CD4-positive, alpha-beta T cell treated with Interleukin-1 beta for 1 hour (primary cell): Measurements from ENCODE around the gene C8G.

Source experiments
- DNase-seq, 2 donors: peaks; one replicate each; pipeline ENCODE4 v3.0.0-alpha.2; 2020 to 2022

C8G gene

DNA sequence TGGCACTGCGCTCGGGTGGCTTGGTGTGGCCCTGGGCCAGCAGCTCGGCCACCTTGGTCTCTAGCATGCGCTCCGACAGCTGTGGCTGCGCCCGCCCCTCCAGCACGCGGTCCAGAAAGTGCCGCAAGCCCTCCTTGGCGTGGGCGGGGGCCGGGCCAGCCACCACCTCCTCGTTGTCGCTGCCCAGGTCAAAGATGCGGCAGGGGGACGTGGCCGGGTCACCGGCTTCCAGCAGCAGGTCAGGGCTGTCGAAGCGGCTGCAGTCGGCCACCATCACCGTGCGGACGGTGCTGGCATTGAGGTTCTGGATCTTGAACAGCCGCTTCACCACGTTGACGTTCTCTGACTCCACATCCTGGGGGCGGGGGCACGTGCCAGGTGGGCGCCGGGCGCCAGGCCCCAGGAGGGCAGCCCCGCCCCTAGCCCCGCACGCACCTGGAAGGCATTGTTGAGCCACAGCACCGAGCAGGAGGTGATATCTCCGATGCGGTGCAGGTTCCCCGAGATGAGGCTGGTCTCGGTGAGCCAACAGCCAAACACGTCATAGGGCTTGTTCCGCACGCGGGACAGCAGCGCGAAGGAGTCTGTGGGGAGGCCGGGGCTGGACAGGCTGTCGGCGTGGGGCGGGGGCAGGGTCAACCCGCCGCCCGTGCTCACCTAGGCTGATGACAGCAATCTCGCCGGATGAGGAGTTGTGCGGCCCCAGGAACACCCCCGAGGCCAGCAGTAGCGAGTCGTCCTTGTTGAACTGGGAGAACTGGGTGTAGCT is 2.7 kb upstream of the C8G start:
- DNase-seq: no peak

DNA sequence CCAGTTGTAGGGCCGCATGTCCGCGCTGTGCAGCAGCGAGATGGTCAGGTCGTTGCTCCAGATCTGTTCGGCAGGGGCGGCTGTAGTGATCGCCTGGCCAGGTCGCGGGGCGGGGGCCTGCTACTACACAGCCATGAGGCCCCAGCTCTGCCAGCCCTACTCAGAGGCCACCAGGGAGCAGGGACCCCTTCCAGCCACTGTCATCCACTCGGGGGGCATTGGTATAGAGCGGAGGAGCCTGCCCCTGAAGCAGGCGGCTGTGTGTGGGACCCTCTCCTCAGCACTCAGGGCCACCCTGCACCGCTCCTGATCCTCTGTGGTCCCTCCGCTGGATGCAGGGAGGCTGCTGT is 2.2 kb upstream of the C8G start:
- DNase-seq: no peak

DNA sequence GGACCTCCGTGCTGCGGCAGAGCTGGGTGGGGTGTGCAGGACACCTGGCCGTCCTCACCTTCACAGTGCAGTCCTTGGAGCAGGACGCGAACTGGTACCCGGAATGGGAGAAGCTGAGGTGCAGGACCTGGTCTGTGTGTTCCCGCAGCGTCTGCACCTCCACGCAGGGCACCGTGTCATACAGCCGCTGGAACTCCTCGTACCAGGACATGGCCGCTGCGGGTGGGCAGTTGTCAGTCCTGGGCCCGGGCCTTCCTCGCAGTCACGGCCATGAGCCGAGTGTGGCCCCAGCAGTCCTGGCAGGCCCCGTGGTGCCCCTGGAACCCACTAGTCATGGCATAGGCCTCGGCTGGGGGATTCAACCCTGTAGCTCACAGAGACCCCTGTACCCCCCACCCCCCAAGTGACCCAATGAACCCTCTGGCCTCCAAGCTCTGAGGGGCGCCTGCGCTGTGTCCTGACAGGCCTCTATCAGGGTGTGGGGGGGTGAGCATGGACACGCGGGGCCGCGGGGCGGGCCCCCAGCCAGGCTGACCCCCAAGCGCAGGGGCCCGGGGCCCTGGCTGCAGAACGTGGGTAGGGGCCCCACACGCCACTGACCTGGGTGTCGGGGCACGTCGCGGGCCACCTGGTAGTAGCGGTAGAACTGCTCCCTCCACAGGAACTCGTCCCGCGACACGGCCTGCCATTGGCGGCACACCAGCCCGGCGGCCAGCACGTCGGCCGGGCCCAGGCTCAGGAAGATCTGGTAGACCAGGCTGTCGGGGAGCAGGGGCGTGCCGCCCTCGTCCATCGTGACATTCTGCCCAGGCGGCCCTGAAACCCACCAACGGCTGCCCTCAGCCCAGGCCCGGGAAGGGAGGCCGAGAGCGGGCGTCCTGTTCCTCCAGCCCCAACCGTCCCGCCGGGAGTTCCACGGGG is 1.5 kb upstream of the C8G start:
- DNase-seq: peak; percentile 19 to 22

DNA sequence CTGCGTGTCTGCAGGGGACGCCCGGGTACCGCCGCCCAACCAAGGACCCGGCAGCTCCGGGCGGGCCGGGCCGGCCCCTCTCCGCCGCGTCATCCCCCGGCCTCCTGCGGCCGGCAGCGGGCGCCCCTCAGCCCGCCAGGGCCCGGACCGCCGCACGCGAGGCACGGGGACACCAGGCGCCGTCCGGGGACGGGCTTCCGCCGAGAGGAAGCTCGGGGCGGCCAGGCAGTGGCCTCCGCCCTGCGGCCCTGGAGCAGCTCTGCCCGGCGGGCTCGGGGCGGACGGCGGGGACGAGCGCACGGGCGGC is 878 bp upstream of the C8G start:
- no peak for DNase-seq

DNA sequence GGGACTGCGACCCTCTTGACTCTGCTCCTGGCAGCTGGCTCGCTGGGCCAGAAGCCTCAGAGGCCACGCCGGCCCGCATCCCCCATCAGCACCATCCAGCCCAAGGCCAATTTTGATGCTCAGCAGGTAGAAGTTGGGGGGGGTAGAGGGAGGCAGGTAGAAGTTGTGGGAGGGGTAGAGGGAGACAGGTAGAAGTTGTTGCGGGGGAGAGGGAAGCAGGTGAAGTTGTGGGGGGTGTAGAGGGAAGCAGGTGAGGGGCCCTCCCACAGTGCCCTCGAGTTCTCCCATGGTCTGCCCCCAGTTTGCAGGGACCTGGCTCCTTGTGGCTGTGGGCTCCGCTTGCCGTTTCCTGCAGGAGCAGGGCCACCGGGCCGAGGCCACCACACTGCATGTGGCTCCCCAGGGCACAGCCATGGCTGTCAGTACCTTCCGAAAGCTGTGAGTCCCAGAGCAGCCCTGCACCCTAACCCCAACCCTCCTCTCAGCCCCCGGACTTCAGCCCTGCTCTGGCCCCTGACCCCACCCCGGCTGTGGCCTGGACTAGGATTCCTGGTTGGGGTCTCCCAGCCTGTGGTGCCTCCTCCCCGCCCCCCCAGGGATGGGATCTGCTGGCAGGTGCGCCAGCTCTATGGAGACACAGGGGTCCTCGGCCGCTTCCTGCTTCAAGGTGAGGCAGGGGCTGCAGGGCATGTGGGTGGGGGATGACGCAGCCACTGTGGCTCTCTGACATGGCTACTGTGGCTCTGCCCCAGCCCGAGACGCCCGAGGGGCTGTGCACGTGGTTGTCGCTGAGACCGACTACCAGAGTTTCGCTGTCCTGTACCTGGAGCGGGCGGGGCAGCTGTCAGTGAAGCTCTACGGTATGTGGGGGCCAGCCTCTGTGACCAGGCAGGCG is 537 bp downstream of the C8G start:
- DNase-seq: no peak

DNA sequence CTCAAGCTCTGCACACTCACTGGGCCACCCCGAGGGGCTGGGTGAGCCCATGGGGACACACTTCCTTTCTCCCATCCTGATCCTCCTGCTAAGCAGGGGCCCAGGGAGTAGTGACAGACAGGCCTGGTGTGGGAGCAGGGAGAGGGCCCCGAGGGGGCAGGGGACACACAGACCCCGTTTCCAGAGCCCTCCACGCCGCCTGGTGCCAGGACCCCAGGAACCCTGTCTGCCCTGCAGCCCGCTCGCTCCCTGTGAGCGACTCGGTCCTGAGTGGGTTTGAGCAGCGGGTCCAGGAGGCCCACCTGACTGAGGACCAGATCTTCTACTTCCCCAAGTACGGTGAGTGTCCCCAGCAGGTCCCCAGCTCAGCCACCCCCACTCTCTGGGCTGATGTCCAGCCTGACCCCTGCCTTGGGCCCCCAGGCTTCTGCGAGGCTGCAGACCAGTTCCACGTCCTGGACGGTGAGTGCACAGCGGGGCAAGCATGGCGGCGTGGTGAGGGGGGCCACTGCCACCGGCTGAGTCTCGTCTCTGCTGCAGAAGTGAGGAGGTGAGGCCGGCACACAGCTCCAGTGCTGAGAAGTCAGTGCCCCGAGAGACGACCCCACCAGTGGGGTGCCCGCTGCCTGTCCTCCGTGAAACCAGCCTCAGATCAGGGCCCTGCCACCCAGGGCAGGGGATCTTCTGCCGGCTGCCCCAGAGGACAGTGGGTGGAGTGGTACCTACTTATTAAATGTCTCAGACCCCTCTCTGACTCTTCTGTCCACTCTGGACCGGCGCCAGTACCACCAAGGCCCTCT is 1.4 kb downstream of the C8G start:
- no peak for DNase-seq

DNA sequence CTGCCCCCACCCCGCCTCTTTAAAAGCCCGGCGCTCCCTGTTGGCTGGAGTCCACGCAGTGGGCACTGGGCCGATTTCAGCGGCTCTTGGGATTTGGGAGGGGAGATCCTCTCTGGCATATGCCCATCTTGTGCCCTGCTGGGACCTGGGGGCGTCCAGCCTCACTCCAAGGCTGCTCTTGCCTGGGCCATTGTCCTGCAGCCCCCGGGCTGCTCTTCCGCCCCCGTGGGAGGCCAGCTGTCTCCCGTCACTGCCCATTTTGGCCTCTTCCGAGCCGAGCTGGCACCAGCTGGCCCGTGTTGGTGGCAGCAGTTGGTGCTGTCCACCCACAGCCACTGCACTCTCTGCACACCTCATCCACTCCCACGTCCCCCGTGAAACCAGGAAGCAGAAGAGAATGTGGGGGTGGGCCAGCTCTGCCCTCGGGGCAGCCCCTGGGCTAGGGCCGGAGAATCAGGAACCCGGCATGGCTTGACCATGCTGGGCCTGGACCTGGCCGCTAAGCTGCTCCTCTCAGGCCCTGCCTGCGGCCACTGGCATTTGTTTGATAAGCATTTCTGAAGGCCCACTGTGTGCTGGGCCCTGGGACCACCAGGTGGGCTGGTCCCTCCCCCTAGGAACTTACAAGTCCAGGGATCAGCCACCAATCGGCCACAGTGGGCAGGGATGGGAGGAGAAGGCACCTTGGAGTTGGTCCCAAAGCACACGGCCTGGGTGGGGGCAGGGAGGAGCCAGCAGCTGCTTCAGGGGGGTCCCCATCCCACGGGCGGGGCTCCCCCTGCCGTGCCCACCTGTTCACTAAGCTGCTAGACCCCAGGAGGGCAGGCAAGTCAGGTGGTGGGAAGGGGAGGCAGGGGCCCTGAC is 2.2 kb downstream of the C8G start:
- no peak for DNase-seq

DNA sequence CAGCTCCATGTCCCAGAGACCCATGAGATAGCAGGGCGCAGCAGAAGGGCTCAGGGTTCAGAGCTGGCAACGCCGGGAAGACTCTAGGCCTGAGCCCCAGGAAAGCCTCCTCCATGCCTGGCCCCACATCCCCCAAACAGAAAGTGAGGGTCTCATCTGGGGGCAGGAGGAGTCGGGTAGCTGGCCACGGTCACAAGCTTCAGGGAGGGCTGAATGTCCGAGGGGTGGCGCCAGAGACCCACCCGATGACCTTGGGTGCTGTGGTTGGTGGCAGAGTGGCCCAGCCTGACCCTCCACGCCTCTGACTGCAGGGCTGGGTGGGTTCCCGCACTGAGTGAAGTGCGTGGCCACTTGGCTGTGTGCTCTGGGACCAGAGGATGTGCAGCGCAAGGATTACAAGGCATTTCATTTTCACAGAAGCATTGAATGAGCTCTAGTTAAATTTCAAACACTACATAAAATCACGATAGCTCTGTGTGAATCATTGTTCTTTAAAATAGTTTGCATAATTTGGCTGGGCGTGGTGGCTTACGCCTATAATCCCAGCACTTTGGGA is 3.0 kb downstream of the C8G start:
- DNase-seq: peak; percentile 32 to 40

DNA sequence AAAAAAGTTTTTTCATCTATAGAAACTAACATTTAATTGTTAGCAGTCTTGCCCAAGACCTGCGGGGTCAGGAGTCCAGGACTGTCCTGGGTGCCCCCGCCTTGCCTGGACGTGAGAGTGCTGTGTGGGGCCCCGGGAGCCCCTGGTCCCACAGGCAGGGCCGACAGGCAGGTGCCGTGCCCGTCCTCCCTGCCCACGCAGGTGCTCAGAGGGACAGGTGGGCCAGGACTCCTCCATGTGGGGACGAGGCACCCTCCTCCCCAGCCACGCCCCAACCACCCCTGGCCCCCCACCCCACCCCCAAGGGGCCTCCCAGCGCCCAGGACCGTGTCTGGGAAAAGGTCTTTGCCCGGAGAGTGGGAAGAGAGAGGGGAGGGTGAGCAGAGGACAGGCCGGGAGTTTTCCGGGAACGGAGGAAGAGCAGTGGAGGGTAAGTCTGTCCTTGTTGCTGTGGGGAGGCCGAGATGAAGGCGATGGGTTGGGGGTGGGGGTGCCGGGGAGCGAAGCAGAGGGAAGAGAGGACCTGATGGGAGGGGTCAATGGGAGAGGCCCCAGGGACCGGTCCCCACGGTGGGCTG is 4.3 kb downstream of the C8G start:
- DNase-seq: no peak

DNA sequence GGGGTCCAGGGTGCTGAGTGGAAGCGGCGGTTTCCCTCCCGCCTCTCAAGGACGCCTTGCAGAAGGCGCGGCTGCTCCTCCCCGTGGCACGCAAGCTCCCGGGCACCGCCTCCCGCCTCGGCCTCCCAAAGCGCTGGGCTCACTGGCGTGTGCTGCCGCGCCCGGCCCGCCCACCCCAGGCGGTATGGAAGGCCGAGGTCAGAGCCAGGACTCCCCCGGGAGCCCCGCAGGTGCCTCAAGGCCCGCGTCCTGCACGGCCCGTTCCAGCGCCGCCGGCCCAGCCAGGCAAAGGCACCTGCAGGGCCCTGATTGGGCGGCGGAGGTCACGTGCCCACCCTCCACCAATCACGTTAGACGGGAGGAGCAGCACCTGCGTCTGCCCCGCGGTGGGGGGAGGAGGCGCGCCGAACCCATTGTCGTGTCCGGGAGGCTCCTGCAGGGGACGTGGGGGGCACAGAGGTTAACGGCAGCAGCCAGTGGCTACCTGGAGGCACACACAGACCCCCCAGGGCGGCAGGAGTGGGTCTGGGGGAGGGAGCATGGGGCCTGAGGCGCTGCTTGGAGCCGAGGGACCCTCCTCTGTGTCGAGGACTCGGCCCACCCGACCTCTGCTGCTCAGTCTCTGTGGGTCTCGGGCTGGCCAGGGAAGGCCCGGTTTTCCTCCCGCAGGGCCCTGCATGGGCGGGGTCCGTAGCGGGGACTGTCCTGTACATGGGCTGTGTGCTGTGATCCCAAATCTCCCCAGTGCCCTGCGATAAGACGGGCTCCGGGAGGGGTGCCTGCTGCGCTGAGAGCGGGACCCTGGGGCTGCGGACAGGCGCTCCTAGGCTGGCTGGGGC is 5.0 kb downstream of the C8G start:
- DNase-seq: peak; percentile 96

DNA sequence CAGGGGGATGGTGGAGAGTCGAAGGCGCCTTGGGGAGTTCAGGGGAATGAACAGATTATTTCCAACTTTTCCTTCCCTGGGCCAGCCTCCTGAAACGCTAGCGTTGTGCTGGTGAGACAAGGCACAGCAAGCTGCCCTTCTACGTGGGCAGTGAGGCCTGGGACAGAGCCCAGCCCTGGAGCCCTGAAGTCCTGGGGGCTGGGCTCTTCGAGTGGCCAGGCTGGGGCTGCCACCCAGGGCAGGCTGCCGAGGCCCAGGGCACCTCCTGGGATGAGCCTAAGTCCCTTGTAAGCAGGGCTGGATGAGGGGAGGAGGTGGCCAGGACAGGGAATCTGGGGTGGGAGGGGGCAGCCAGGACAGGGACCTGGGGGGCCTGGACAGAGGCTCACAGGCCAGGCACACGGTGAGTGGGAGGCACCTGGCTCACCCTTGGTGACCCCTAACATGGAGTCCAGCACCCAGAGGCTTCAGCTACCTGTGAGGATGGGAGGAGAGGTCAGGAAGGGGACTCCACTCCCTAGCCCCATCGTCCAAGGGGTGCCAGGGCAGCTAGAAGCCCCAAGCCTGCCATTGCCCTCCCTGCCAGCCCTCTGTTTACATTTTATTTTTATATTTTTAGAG is 5.7 kb downstream of the C8G start:
- DNase-seq: no peak

DNA sequence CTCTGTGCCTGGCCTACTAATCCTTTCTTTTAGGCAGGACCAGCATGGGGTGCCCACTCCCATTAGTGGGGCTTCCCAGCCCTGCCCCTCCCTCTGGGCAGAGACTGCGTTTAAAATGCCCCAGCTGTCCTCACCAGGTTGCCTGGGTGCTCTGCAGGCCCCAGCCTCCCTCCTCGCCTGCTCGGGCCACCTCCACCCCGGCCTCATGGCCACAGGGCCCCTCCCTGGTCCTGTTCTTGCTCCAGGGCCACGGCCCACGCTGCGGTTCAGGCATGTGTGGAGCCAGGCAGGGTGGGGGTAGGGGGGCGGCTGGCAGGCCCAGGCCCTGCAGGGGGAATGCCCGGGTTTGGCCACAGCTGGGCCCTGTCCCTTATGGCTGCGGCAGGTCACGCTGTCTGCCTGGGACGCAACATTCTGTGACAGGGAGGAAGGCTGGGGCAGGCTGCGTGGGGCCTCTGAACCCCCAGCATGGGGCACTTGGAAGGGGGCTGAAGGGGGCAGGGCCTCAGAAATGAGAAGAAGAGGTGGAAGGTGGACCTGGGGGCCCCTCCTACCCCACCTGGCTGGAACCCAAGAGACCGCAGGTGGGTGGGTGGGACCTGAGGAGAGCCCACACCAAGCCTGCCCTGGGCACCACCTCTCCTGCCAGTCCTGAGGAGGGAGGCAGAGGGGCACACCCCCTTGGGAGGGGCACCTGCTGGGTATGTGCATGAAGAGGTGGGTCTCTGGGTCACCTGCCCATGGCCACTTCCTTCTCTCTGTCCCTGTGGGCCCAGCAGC is 6.7 kb downstream of the C8G start, which contains the start of gene LCN12:
TSS of gene LCN12 (plus strand) at position 733 of the 780 bp plus-strand sequence. CDS start 55 bp downstream, outside the sequence.
- DNase-seq: no peak

DNA sequence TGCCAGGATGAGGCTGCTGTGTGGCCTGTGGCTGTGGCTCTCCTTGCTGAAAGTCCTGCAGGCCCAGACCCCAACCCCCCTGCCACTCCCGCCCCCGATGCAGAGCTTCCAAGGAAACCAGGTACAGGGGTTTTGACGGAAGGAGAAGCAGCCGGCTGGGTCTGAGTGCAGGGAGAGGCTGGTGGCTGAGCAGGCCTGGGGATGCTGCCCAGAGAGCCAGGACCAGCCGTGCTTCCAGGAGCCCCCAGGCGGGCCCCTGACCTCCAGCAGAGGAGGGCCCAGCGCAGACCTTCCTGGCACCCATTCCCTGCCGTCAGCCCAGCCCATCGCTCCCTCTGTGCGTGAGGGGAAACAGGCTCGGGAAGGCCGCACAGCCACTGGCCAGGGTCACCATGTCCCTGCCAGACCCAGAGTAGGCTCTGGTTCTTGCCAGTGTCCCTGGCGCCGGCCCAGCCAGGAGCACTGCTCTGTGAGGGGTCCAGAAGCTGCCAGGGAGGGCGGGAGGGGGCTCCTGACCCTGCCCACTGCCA is 7.3 kb downstream of the C8G start:
- DNase-seq: no peak

DNA sequence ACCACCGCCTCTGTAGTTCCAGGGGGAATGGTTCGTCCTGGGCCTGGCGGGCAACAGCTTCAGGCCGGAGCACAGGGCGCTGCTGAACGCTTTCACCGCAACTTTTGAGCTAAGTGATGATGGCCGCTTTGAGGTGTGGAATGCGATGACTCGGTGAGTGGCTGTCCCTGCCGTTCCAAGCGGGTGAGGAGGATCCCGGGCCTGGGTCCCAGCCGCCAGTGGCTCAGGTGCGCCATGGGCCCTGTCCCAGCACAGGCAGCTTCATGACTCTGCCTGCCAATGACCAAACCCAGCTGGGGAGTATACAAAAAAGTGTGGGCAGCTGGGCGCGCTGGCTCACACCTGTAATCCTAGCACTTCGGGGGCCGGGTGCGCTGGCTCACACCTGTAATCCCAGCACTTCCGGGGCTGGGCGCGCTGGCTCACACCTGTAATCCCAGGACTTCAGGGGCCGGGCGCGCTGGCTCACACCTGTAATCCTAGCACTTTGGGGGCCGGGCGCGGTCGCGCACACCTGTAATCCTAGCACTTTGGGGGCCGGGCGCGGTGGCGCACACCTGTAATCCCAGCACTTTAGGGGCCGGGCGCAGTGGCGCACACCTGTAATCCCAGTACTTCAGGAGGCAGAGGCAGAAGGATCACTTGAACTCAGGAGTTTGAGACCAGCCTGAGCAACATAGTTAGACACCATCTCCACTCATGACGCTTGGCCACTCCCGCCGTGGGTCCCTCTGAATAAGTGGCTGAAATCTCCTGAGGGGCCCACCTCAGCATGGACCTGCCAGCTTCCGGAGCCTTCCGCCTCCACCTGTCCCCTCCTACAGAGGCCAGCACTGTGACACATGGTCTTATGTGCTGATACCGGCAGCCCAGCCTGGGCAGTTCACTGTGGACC is 8.1 kb downstream of the C8G start:
- DNase-seq: no peak

DNA sequence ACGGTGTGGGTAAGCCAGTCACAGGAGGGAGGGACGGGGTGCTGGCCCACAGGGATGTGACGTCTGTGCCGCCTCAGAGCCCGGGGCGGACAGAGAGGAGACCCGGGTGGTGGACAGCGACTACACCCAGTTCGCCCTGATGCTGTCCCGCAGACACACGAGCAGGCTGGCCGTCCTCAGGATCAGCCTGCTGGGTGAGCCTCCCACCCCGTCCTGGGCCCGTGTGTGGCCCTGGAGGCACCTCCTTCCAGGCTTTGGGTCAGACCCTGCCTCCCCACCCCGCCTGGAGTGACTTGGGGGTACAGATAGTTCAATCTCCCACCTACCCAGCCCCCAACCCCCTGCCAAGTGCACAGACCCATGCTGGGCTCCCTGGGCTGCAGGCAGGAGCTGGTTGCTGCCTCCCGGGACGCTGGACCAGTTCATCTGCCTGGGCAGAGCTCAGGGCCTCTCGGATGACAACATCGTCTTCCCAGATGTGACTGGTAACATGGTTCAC is 8.8 kb downstream of the C8G start:
- no peak for DNase-seq

DNA sequence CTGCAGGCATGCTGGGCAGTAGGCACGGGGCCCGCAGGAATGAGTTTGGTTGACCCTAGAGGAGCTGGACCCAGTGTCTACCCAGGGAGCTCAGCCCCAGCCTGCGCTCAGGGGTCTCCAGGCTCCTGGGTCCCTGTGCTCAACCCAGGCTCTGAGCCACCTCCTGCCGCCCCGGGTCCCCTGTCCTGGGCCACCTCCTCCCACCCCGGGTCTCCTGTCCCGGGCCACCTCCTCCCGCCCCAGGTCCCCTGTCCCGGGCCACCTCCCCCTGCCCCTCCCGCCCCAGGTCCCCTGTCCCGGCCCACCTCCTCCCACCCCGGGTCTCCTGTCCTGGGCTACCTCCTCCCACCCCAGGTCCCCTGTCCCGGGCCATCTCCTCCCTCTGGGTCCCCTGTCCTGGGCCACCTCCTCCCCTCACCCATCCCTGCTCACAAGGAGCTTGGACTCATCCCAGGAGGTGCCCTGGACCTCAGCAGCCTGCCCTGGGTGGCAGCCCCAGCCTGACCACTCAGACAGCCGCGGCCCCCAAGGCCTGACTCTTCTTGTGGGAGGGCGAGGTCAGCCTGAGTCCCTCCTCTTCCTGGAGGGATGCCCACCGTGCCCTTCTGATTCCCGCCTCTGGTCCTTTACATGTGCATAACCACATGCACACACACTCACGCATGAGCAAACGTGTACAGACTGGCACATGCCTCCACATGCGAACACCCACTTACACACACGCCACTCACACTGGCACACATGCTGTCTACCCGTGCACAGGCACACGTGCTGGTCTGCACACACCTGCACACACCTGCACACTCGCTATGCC is 9.4 kb downstream of the C8G start:
- DNase-seq: no peak
